Midbrain (tissue), 1 donor: ENCODE measurements around the gene RGS17.
"Not testable (repeated sequence)": the region's sequence is repeated elsewhere in the genome, so short reads cannot be mapped to it uniquely, and the experiment has no call there.

Experiments used
- DNase-seq: peaks from one replicate; lab custom pipeline; 2025; lab: John Stamatoyannopoulos, UW

The RGS17 gene

GRCh38 chr6:153131037-153131981, at the start of gene RGS17:
RGS17 (minus strand) TSS chr6:153131282; CDS start chr6:153044018, 87,264 bp downstream.
- DNase-seq, result peak; percentile 64

GRCh38 chr6:153172815-153173214, 41.7 kb upstream of the RGS17 start:
- no peak for DNase-seq

- no peak for DNase-seq
Observed at GRCh38 chr6:153170511-153170910, 39.4 kb upstream of the RGS17 start.

- no peak for DNase-seq
Observed at GRCh38 chr6:153167907-153168306, 36.8 kb upstream of the RGS17 start.

- no peak for DNase-seq
Observed at GRCh38 chr6:153167061-153167891, 36.2 kb upstream of the RGS17 start.

GRCh38 chr6:153162646-153163045, 31.6 kb upstream of the RGS17 start:
- DNase-seq, result no peak

- DNase-seq, result no peak
Observed at GRCh38 chr6:153162172-153162571, 31.1 kb upstream of the RGS17 start.

GRCh38 chr6:153160221-153160620, 29.1 kb upstream of the RGS17 start:
- DNase-seq, result no peak

- DNase-seq, result no peak
Observed at GRCh38 chr6:153150752-153151440, 19.8 kb upstream of the RGS17 start.

- no peak for DNase-seq
Observed at GRCh38 chr6:153150371-153150751, 19.3 kb upstream of the RGS17 start.

- no peak for DNase-seq
Observed at GRCh38 chr6:153149891-153150290, 18.8 kb upstream of the RGS17 start.

- no peak for DNase-seq
Observed at GRCh38 chr6:153146413-153146812, 15.3 kb upstream of the RGS17 start.

- no peak for DNase-seq
Observed at GRCh38 chr6:153145591-153145990, 14.5 kb upstream of the RGS17 start.

- DNase-seq, result no peak
Observed at GRCh38 chr6:153143200-153143599, 12.1 kb upstream of the RGS17 start.

- DNase-seq, result no peak
Observed at GRCh38 chr6:153140299-153140698, 9.2 kb upstream of the RGS17 start.

- DNase-seq, result no peak
Observed at GRCh38 chr6:153138930-153139329, 7.8 kb upstream of the RGS17 start.

GRCh38 chr6:153135681-153136080, 4.6 kb upstream of the RGS17 start:
- no peak for DNase-seq

- DNase-seq, result not testable (repeated sequence)
Observed at GRCh38 chr6:153133667-153134066, 2.6 kb upstream of the RGS17 start.

GRCh38 chr6:153130515-153131036, 506 bp downstream of the RGS17 start:
- DNase-seq, result no peak

GRCh38 chr6:153129873-153130514, 1.1 kb downstream of the RGS17 start:
- no peak for DNase-seq

- DNase-seq, result no peak
Observed at GRCh38 chr6:153126218-153126617, 4.9 kb downstream of the RGS17 start.
